ENCODE measurements around the gene LRRC7.
A peak's percentile ranks its signal among the peaks of the same experiment; 100 is the strongest.

Gene LRRC7

GRCh38 chr1:69765951-69766350 lies 198.2 kb downstream of the LRRC7 start:
- no peak for DNase-seq

DNA sequence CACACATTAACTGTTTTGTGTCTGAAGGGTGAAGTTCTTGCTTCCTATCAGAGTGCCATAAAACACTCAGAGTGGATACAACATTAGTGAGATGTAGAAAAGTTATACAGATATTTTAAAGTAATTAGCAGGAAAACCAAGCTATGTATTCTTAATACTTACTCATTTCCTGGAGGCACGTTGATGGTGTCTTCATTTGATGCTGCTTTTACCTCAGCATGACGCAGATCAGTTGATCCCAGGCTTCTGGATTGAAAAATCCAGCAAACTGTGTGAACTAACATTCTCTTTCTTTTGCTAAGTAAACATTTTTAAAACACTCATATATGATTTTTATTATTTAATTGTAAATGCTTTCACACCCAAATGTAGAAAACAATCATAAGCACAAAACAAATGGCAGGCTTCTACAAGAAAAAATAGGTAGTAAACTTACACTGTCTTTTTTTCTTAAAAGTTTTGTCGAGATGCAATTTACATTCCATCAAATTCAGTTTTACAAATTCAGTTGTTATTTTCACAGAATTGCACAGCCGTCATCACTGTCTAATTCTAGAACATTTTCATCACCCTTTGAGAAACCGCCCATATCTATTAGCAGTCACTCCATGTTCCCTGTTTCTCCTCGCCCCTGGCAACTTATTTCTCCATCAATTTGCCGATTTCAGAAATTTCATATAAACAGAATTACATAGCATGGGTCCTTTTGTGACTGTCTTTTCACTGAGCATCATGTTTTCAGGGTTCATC lies 198.9 kb downstream of the LRRC7 start:
- no peak for DNase-seq

DNA sequence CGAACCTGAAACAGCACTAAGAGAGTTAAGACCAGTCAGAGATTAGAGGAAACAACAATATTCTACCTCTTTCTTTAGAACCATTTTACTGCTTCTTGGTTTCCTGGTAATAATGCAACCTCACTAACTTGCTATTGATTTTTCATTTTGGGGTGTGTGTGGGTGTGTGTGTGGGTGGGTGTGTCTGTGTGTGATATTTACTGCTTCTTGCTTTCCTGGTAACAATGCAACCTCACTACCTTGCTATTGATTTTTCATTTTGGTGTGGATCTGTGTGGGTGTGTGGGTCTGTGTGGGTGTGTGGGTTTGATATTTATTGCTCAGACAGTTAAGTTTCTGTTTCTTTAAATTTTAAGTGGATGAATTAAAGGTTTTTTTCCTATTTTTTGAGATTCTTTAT lies 208.8 kb downstream of the LRRC7 start:
- no peak for DNase-seq

DNA sequence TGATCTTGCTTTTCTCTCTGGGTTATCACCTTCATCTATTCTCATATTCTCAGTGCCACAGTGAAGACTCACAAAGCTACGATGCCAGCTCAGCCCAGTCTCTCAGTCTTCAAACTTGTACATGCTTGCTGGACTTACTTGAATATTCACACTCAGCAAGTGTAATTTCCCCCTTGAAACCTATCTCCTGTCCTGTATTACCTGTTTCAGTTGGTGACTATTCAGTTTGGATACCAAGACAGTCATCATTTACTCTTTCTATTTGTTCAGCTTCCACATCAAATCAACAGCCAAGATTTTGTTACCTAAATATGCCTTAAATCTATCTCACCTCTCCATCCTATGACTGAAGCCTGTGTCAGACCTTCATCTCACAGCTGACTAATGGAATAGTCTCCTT lies 209.7 kb downstream of the LRRC7 start:
- no peak for DNase-seq

DNA sequence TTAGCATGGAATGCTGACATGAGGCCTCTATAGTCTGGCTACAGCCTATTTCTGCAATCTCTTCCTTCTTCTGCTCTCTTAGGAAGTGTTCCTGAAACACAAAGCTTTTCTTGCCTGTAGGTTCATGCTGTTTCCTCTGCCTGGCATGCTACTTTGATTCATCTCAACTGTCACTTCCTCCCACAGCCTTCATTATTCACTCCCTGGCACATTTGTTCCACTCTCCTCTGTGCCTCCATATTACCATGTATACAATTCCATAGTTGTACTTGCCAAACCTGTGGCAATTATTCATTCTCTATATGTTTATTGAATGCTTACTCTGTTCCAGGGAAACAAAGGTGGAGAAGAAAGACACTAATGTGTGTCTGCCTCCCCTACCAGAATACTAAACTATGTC lies 210.2 kb downstream of the LRRC7 start:
- DNase-seq: no peak

DNA sequence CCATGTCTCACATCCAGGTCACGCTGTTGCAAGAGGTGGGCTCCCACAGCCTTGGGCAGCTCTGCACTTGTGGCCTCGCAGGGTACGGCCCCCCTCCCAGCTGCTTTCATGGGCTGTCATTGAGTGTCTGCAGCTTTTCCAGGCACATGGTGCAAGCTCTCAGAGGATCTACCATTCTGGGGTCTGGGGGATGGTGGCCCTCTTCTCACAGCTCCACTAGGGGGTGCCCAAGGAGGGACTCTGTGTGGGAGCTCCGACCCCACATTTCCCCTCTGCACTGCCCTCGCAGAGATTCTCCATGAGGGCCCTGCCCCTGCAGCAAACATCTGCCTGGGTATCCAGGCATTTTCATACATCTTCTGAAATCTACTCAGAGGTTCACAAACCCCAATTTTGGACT lies 219.4 kb downstream of the LRRC7 start:
- DNase-seq: peak in 1 of 51 donors; percentile 2

DNA sequence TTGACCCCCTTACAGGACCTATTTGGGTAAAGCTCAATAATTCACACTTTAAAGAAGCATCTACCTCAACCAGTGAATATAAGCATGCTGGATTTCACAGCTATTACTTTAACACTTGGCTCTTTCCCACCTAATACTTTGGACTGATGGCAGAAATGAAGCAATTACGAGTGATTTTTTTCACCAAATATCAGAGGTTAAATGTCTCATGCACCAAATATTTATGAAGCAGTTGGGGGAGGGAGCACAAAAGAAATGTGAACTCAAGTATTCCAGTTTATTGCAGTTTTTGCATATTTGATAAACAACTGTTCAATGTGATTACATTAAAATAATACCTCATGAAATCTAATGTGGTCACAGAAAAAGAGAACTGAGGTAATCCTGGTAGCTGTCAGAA lies 223.6 kb downstream of the LRRC7 start:
- no peak for DNase-seq

DNA sequence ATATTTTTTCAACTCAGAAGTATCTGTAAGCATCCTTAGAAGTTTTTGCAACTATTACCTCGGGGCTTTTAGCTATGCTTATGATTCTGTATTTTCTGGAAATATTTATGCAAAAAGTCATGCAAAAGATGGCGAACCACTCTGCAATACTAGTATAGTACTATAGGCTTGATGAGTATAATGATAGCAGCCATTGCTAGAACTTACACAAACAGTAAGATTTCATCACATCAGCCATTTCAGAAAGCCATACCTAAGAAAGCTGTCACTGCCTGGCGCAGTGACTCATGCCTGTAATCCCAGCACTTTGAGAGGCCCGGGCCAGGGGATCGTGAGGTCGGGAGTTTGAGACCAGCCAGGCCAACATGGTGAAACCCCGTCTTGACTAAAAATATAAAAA lies 227.1 kb downstream of the LRRC7 start:
- no peak for DNase-seq

DNA sequence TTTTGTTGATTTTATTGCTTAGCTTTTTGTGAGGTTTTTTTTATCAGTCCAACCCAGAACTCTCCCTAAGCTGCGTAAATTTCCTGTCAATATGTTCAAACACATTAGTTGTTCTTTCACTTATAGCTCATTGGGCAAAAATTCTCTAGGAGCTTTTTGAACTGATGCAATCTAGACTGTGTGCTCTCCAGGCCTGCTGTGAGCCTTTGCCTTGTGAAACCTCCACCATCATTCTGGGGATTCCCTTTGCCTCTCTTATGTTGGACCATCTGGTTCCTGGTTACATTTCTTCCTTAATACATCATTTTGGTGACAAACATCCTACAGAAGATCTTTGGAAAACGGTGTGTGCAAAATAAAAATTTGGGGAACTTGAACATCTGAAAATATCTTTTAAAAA lies 247.2 kb downstream of the LRRC7 start:
- DNase-seq: no peak

DNA sequence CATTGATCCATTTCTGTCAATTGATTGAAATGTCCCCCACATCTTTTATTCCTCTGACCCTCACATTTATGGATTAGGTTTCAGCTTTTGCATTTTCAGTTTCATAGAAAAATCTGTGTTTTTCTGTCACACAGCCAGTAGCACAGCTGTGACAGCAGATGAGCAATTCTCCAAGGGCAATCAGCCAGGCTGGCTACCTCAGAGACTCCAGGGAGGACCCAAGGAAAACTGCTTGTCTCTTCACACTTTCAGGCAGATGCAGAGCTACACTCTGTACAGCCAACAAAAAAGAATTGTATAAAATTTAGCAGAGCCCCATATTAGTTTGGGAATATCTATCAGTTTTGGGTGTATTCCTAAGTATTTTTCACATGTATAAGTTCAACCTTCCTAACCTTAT lies 257.2 kb downstream of the LRRC7 start:
- DNase-seq: peak in 5 of 51 donors; percentile 1 to 29 (median 3)

DNA sequence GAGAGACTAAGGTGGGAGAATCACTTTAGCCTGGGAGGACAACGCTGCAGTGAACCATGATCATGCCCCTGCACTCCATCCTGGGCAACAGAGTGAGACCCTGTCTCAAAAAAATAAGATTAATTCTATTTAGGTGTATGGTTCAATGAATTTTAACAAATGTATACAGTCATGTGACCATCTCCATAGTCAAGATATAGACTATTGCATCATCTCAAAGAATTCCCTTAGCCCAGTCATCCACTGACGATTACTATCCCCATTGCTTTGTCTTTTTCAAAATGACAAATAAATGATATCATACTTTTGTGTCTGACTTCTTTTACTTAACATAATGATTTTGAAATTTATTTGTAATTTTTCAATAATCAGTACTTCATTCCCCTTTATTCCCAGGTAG lies 260.0 kb downstream of the LRRC7 start:
- no peak for DNase-seq

DNA sequence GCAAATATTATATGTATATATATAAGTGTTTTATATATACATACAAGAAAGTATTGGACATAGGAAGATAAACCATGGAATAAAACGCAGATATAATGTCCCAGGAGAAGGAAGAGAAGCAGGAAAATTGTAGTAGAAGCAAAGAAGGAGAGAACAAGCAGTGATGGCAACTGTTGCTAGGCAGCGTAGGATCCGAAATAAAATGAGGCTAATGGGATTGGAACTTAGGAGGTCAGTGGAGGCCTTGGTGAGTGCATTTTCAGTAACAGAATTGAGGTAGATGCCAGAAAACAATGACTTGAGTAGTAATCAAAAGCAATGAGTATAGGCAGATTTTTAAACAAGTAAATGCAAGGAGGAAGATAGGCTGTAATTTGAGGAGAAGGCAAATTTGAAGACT lies 265.8 kb downstream of the LRRC7 start:
- DNase-seq: no peak

GRCh38 chr1:69834336-69834735 lies 266.6 kb downstream of the LRRC7 start:
- no peak for DNase-seq

DNA sequence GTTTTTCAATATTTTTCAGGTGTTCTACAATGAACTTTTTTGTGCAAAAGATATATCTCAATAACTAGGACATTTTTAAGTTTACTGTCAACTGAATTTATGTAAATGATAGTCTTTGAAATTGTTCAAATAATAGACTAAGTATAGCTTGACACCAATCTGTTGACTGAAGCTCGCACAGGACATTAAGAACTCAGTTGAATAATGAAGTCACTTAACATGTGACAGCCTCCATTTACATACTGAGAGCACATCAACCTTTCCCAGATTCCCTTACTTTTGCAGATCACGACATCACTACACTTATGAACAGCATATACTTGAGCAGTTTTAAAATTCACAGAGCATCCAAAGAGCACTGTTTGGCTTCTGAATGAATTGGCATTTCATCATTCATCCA lies 268.2 kb downstream of the LRRC7 start:
- DNase-seq: no peak

- no peak for DNase-seq
Measured at GRCh38 chr1:69836971-69837636, 269.4 kb downstream of the LRRC7 start.

DNA sequence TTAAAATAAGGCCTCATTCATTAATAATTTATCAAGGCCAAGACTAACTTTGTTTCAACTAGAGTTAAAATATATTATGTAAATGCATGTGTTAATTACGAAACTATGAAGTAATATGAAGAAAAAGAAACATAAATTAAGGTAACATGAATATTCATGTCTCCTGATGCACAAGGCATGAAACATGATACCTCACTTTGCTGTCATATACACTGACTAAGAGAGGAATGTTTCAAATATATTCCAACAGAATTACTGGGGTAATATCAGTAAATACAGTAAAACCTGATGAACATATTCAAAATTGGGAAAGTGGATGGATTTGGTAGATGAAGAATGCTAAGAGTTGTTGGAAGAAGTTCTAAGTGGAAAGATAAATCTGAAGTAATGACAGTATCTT lies 274.6 kb downstream of the LRRC7 start:
- no peak for DNase-seq

- DNase-seq: no peak
Measured at GRCh38 chr1:69845655-69846054, 277.9 kb downstream of the LRRC7 start.

GRCh38 chr1:69846267-69846666 lies 278.5 kb downstream of the LRRC7 start:
- peak in 2 of 51 donors; percentile 5 to 32 for DNase-seq

GRCh38 chr1:69847670-69848069 lies 279.9 kb downstream of the LRRC7 start:
- no peak for DNase-seq

- DNase-seq: no peak
Measured at GRCh38 chr1:69852151-69852550, 284.4 kb downstream of the LRRC7 start.

DNA sequence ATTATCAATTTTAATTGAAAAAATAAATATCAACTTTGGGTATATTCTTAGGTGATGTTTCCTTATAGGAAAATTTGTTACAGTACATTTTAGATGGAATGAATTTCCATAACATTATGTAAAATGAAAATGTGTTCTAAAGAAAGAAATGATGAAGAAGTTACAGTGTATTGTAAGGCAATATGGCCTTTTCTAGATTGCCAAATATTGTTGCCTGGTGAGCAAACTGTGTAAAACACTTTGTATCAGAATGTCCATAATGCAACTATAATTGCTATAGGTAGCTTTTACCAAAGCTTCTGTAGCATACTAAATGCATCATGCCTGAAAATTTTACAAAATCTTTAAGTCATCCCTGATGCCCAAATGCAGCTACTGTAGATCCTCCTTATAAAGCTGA lies 285.0 kb downstream of the LRRC7 start:
- DNase-seq: no peak

DNA sequence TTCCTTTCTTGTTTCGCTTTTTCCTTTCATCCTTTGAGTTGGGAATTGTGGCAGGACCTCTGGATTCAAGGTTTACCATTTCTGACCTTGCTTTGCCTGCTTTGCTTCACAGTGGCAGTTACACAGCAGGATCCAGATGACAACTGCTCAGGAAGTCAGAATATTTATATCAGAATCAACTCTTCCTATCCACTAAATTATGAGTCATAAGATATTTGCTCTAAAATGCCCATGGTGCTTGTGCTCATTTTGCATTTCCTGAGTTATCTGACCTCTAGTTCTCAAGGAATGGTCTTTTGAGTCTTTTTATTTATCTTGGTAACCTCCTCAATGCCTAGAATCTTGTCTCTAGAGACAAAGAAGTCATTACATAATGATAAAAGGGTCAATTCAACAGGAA lies 290.8 kb downstream of the LRRC7 start:
- DNase-seq: no peak

- DNase-seq: no peak
Measured at GRCh38 chr1:69861641-69862040, 293.9 kb downstream of the LRRC7 start.

DNA sequence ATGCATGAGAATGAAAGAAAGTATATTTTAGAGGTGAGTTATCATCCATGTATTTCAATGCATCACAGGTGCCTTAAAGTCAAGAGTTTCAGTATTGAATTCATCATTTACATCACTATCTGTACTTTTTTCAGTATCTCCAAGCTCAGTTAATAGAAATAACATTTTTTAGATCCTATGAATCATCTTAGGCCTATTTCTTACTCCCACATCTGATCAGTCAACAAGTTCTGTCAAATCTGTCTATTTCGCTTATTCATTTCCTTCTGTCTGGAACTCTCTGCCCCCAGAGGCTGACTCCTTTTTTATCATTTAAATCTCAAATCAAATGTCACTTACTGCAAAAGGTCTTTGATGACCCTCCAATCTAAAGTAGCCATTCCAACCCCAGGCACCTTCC lies 295.2 kb downstream of the LRRC7 start:
- no peak for DNase-seq

Measured in hypothalamus (tissue), 51 donors.